Activated CD8-positive, alpha-beta memory T cell treated with anti-CD3 and anti-CD28 coated beads, Interleukin-2, amount 50 U/mL, for 4 hours (primary cell): ENCODE results near the gene AIP.
"Not testable (repeated sequence)": the region's sequence is repeated elsewhere in the genome, so short reads cannot be mapped to it uniquely, and the experiment has no call there.

Source experiments
- DNase-seq: peaks from one replicate; pipeline ENCODE4 v3.0.0-alpha.2; 2020

The AIP gene

DNA sequence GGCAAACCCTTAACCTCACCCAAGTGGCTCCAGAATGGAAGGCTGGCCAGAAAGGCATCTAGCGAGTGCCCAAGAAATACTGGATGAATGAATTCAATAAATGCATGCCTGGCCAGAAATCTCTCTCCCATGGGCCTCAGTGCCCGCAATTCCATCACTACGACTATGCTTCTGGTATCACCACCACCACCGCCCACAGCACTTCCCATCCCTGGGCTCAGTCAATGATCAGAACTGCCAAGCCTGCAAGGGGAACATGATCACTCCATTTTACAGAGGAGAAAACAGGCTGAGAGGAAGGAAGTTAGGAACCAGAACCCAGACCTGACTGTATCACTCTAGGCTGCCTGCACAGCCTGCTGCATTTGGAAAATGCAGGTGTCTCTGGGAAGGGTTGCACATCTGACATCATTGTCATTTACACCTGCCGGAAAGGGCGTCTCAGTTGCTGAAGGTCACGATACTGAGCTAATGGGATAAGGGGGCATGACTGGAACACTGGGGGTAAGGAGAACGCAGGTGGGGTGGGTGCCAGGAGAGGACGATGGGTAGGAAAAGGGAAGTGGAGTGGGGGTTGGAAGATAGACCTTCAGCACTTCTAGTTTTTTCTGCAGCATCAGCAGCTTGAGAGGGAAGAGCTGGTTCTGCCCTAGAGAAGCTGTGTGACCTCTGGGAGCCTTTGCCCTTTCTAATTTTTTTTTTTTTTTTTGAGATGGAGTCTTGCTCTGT, 33.5 kb upstream of the AIP start:
- no peak for DNase-seq

DNA sequence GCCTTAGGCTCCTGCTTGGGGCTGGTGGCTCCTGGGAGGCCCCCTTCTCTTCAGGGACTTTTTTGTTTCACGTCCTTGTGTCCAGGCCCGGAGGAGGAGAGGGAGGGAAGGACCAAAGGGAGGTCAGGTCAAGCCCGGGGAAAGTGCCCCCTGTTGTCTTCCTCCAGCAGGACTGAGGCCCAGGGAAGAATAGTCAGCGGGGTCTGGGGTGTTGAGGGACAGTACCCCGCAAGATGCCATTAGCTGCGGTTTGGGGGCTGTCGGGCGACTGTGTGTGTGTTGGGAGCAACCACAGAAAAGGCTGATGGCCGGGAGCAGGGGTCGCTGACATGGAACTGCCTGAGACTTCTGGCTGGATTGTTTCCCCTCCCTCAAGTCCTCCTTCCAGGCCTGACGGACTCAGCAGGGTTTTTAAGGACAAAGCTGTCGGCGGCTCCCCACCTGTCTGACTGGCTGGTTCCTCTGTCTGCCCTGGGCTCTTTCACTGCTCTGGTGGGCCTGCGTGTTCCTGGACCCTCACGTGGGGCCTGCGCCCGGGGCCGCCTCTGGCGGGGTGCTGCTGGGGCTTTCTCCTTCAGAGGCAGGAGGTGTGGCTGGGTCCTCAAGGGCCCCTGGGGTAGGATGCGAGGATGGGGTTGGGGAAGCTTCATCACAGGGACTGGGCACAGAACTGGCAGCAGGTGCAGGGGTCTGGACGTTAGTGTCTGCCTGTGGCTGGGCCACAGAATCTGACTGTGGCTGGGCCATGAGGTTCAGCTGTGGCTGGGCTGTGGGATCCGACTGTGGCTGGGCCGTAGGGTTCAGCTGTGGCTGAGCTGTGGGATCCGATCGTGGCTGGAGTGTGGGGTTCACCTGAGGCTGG, 31.8 kb upstream of the AIP start:
- no peak for DNase-seq

DNA sequence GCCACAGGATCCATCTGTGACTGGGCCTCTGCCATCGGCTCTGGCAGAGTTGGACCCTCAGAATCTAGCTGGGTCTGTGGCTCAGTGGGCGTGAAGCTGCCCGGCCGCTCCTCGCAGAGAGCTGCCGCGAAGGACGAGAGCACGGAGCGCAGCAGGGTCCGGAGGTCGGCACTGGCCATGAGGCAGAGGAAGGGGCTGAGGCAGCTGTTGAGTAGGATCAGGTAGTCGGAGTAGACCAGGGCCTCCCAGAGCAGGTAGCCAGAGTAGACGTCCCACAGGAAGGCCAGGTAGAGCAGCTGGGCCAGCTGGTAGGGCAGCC, 31.2 kb upstream of the AIP start:
- DNase-seq, result no peak

DNA sequence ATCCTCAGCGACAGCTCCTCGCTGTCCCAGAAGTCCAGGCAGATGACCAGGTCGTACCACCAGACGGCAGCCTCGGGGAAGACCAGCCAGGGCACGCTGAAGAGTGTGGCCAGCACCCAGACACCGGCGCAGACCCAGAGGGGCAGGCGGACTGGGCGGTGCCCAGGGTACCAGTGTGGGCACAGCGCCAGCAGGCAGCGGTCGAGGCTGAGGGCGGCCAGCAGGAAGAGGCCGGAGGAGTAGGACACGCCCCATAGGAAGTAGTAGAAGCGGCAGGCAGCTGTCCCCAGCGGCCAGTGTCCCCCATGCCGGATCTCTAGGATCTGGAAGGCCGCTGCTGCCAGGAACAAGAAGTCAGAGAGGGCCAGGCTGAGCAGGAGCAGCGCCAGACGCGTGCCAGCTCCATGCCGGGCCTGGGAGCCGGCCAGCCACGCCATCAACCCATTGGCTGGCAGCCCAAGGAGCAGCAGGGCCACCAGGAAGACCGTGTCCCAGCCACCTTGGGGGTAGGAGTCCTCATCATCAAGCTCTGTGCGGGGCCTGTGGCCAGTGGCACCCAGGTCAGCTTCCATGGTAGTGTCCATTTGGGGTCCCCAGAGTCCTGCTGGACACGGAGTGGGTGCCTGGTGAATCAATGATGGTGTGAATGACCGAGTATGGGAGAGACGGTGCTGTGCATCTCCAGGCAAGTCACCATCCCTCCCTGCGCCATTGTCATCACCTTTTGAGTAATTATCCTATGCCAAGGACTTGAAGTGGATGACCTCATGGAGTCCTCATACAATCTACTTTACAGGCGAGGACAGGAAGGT, 30.5 kb upstream of the AIP start, which contains the start of gene GPR152:
Gene GPR152, minus strand, starts transcription at position 589 of the 812 bp plus-strand sequence. Its CDS starts 5 bp downstream, at position 584.
- no peak for DNase-seq

DNA sequence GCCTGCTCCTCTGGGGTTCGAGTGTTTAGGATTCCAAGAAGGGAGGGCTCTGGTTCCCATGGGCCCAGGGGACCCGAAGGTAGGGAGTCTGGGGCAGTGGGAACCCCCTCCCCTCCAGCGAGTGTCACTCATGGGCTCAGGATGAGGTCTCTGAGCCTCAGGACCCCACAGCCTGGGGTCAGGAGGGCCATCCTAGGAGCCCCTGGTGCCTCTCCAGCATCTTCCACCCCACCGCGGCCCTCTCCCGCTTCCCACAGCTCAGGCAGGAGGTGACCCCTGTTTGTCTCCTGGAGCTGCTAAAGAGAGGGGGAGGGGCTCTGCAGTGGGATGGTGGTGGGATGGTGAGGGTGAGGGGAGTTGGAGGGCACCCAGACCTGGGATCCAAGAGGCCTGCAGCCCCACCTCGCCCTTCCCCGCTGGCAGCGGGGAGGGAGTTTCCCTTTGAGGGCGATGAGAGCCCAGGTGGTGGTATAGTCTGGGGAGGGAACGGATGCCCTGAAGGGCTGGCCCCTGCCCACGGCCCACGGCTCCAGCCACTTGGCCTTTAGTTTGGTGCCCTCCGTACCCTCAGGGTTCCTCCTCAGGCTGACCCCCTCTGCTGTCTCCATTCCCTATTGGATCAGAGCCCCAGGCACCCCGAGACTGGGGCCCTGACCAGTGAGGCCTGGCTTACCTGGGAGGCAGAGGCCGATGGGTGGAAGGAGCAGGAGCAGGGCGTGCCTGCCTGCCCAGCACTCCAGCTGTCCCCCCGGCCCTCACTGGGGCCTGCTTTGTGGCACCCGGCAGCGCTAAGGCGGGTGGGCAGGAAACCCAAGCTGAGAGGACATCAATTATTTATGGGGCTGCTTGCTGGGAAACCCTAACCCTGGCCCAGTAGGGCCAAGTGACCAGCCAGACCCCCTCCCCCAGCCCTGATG, 28.8 kb upstream of the AIP start:
- DNase-seq, result no peak

DNA sequence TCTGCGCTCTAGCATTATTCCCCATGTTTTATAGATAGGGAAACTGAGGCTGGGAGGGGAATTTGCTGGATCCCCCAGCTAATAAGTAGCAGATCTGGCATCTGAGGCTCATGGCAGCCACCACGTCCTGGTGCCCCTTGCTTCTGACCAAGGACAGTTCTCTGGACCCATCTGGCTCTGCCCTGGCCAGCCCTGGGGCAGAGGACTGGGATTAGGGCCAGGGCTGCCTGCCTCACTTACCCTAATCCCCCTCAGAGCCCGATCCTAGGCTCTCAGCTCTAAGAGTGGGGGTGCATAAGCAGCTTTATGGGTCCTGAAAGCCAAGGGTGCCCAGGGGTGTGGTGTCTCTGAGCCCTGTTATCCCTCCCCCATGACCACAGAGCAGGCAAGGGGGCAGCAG, 27.8 kb upstream of the AIP start, which contains the start of gene CABP4:
Gene CABP4, plus strand, starts transcription at position 301 of the 400 bp plus-strand sequence. Its CDS starts 70 bp downstream, at position 371.
- DNase-seq, result no peak

DNA sequence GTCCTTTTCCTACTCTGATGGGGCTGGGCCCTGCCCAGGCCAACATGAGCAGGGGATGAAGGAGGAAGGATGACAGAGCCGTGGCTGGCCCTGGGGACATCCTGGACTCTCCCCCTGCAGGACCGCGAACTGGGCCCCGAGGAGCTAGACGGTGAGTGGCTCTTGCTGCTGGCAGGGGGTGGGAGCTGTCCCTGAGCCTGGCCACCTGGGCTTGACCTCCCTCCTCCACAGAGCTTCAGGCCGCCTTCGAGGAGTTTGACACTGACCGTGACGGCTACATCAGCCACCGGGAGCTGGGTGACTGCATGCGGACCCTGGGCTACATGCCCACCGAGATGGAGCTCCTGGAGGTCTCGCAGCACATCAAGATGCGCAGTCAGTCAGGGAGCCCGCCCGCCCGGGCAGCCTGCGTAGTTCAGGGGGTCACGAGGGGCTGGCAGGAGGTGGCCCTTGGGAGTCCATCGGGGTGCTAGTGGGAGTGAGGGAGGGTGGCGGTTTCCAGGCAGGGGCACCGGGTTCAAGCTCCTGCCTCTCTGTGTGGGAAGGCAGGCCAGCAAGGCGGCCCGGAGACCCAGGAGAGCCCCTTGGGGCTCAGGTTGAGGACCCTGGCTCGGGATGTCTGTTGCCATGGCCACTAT, 26.6 kb upstream of the AIP start:
- no peak for DNase-seq

DNA sequence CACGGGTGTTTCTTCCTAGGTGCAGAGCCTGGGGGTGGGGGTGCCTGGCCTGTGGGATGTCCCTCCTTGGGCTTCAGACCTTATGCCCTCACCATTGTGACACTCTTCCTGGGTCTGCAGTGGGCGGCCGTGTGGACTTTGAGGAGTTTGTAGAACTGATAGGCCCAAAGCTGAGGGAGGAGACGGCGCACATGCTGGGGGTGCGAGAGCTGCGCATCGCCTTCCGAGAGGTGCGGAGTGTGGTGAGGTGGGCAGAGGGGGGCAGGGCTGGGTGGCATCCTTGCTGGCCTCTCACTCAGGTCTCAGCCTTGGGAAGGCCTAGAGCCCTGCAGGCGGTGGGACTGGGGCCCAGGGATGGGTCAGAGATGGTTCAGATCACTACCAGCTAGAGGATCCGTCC, 25.4 kb upstream of the AIP start:
- no peak for DNase-seq

DNA sequence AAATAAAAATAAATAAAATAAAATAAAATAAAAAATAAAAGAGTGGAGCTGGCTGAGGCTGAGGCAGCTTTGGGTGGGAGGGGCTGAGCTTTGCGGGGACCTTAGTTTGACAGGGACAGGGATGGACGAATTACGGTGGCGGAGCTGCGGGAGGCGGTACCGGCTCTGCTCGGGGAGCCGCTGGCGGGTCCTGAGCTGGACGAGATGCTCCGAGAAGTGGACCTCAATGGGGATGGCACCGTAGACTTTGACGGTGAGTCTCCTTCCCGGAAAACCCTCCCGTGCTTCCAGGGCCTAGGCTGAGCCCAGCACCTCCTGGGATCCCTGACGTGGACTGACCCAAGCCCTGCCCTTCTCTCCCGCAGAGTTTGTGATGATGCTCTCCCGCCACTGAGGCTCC, 24.6 kb upstream of the AIP start:
- no peak for DNase-seq

DNA sequence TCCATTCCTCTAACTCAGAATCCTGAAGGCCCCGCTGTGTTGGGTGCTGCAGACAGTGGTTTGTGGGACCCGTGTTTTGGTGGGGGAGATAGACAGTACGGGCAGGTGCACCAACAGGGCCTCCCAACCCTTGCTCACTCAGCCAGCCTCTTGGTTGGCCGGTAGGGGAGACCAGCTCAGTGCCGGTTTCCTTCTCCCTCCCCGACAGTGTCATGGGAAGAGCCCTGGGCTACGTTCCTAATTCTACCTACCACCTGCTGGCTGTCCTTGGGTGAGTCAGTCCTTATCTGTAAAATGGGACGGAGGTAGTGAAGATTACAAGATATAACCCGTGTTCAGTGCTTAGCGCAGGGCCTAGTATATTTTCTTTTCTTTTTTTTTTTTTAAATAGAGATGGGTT, 19.6 kb upstream of the AIP start:
- no peak for DNase-seq

DNA sequence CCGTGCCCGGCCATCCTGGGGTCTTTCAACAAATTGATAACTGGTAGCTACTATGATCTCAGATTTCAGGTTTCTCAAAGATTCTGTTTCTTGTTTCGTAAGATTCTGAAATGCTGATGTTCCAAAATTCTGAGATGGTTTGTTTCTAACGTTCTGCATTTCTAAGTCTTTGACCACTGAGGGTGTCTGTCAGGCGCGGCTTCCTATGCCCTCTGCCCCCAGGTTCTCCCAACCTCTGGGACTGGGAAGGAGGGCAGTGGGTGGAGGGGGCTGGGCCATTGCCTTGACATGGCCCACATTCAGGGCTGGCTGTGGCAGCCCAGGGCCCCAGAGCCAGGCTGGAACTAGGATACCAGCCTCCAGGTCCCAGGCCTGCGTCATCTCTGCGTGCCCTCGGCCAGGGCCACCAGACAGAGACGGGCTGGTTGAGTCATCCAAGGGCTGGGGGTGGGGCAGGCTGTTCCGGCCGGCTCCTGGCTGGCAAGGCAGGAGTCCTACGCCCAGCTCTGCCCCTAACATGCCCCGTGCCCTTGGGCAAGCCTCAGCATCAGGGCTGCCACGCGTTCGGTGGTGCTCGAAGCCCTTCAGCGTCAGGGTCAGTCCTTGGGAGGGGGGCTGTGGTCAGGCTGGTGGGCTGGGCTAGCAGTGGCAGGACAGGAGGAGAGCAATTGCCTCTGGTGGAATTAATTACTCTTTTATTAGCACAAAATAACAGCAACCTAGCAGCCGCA, 19.0 kb upstream of the AIP start:
- DNase-seq, result no peak

DNA sequence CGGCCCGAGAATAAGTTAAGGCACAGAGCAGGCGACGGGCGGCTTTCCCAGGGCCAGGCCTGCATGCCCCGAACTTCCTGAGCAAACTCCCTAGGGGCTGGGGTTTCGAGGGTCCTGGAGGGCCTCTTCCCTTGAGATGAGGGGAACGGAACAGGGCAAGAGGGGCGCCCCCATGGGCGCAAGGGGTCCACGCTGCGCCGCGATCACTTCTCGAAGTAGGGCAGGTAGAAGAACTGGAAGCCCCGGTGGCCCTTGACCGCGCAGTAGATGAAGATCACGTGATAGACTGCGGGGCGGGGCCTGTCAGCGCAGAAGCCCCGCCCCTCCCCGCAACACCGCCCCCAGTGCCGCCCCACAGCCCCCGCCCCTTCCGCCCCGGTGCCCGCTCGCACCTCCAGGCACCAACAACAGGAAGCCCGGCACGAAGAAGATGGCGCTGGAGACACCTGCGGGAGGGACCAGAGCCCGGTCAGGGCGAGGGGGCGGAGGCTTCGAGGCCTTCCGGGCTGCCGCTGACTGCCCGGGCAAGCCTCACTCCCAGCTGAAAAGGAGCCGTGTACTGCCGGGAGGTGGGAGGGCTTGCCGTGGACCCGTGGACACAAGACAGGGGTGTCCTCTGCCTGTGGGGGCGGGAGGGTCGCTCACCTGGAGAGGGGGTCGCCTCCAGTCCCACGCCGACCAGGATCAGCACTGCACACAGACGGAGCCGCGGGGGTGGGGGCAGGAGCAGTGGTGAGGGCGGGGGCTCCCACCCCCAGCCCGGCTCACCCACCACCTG, 18.2 kb upstream of the AIP start:
- peak; percentile 88 for DNase-seq

DNA sequence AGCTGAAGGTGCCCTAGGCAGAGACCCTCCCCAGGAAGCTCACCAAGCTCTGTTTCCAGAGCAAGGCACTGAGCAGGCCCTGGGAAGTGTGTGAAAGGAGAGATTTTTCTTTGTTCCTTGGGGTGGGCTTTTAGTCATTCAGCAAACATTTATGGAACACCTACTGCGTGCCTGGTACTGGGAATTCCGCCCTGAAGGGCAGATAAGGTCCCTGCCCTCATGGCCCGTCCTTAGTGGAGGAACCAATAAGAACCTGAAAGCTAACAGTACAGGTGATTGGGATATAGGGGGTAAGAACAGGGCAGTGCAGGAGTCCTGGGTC, 17.7 kb upstream of the AIP start:
- no peak for DNase-seq

DNA sequence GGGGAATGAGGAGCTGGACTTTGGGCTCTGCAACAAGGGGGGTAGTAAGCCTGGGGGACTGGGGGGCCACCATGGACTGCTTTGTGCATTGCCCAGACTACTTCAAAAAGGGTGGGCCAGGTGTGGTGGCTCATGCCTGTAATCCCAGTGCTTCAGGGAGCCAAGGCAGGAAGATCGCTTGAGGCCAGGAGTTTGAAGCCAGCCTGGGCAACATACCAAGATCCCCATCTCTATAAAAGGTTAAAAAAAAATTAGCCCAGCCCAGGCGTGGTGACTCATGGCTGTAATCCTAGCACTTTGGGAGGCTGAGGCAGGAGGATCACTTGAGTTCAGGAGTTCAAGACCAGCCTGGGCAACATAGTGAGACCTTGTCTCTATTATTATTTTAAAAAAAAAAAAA, 17.3 kb upstream of the AIP start:
- DNase-seq, result not testable (repeated sequence)

DNA sequence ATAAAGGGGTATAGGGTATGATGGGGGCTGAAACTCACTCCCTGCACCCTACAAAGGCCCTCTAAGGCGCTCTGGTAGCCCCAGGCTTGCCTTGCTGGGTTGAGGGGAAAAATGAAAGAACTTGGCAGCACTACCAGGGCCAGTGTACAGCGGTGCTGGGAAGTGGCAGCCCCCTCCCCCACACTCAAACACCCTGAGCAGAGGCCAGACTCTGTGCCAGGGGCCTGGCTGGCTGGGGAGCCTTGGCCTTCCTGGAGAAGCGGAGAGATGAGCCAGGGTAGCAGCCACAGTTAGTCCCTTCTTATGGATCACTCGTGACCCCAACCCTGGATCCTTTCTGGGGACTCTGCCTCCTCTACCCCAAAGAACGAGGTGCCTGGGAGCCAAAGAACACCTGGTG, 16.5 kb upstream of the AIP start:
- no peak for DNase-seq

DNA sequence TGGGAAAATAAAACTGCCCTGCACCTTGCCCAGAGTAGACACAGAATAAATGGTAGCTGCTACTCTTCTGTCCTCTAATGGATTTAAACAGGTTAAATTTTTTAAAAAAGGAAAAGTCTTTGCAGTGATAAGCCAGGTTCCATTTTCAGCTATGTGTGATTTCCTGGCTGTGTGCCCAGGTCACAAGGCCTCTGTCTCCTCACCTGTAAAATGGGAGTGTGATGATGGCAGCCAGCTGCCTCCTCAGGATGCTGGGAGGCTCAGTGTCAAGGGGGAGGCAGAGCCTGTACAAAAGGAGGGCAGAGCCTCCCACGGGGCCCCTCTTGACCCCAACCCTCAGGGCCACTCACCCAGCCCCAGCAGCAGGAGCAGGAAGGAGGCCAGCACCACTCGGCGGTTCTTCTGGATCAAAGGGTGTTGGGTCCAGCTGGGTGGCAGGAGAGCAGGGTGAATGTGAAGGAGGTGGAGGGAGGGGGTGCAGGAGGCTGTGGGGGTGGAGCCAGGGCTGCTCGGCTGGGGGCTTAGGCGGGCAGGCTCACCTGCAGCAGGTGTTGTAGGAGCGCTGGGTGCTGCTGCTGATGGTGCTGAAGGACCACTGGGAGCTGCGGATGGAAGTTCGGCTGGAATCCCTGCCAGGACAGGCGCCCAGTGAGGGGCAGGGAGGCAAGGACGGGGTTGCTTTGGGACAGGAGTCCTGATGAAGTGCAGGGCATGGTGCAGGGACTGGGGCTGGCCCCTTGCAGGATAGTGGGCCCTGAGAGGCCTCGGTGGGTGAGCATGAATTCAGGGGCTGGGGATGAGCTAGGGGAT, 15.7 kb upstream of the AIP start:
- DNase-seq, result no peak

DNA sequence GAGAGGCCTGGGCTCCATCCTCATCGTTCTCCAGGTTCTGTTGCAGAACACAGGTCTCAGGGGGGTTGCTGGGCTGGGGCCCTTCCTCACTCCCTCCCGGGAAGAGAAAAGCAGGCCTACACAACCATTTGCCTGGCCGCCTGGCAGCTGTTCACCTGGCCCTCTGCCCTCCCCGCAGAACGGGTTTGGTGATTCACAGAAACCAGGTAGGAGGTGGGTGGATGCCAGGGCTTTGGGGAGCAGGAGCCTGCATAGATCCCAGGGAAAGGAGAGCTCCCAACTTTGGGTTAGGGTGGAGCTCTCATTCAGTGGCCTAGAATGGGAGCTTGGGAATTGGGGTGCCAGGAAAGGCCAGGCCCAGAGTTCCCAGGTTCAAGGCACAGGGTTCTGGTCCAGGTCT, 14.8 kb upstream of the AIP start:
- DNase-seq, result no peak

DNA sequence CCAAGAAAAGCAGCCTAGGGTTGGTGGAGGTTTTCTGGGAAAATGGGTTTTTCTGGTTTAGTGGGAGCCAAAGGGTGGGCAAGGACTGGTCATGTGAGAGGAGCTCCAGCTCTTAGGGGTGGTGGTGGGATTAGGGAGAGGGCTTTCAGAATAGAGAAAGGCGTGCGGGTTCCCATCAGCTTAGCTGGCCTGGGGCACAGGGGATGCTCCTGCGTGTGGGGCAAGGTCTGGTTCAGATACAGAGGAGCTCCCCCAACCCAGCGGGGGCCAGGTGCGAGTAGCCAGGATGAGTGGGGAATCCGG, 14.4 kb upstream of the AIP start:
- no peak for DNase-seq

DNA sequence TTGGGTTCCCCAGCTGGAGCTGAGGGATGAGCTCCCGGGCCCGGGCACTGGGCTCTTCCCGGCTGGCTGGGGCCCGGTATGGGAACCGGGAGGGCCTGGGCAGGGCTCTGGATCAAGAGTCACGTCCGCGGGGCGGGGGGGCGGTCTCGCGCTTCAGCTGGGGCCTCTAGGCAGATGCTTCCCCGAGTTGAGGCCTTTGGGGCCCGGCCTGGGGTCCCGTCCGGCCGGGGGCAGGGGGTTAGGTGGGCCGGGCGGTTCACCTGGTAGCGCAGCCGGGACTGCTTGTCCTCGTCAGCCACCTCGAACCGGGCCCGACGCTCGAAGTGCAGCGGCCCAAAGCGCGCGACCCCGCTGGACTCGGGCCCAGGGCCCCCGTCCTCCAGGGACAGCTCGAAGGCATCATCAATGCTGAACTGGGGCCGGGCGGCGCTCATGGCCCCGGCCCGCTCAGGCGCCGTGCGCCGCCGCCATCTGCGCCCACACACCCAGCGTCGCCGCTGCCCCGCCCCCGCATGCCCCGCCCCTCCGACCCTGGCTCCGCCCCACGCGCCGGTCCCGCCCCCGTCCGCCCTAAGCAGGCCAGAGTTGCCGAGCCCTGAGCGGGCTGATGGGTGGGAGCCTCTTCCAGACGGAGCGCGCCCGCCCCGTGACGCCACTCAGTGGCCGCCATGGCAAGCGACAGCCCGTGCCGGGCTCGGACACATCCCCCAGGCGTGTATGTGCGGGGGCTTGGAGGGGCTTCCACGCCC, 13.9 kb upstream of the AIP start, which contains the start of gene TMEM134:
Gene TMEM134, minus strand, starts transcription at position 493 of the 749 bp plus-strand sequence. Its CDS starts 59 bp downstream, at position 434.
- peak; percentile 90 for DNase-seq
